Duodenal mucosa (tissue), 2 donors: Measurements from ENCODE around the gene TLR5.
A peak's percentile ranks its signal among the peaks of the same experiment; 100 is the strongest.

ENCODE experiments used
- H3K27ac ChIP-seq: one replicate; pipeline ENCODE4 v1.7.0; 2013; ENCODE audit warnings: low read depth, low read length
- H3K27me3 ChIP-seq, 2 donors: one replicate each; pipeline ENCODE4 v1.7.0; 2013; ENCODE audit warnings: low read length in 2 of 2, control low read depth in 1 of 2; ENCODE audit not compliant: insufficient read depth in 2 of 2, control insufficient read depth in 1 of 2
- H3K36me3 ChIP-seq, 2 donors: one replicate each; pipeline ENCODE4 v1.7.0; 2013; ENCODE audit warnings: low read length in 2 of 2, control low read depth in 1 of 2; ENCODE audit not compliant: insufficient read depth in 2 of 2, control insufficient read depth in 1 of 2
- H3K4me1 ChIP-seq, 2 donors: one replicate each; pipeline ENCODE4 v1.7.0; 2013; ENCODE audit warnings: low read length in 2 of 2, control low read depth in 1 of 2; ENCODE audit not compliant: insufficient read depth in 2 of 2, control insufficient read depth in 1 of 2
- H3K4me3 ChIP-seq, 2 donors: one replicate each; pipeline ENCODE4 v1.7.0; 2013; ENCODE audit warnings: low read length in 2 of 2, low read depth in 1 of 2
- H3K9ac ChIP-seq, 2 donors: one replicate each; pipeline ENCODE4 v1.7.0; 2013; ENCODE audit warnings: low read length in 2 of 2, low read depth in 1 of 2
- H3K9me3 ChIP-seq, 2 donors: one replicate each; pipeline ENCODE4 v1.7.0; 2013; ENCODE audit warnings: low read length in 2 of 2, control low read depth in 1 of 2; ENCODE audit not compliant: control insufficient read depth in 1 of 2

The TLR5 gene, protein sequence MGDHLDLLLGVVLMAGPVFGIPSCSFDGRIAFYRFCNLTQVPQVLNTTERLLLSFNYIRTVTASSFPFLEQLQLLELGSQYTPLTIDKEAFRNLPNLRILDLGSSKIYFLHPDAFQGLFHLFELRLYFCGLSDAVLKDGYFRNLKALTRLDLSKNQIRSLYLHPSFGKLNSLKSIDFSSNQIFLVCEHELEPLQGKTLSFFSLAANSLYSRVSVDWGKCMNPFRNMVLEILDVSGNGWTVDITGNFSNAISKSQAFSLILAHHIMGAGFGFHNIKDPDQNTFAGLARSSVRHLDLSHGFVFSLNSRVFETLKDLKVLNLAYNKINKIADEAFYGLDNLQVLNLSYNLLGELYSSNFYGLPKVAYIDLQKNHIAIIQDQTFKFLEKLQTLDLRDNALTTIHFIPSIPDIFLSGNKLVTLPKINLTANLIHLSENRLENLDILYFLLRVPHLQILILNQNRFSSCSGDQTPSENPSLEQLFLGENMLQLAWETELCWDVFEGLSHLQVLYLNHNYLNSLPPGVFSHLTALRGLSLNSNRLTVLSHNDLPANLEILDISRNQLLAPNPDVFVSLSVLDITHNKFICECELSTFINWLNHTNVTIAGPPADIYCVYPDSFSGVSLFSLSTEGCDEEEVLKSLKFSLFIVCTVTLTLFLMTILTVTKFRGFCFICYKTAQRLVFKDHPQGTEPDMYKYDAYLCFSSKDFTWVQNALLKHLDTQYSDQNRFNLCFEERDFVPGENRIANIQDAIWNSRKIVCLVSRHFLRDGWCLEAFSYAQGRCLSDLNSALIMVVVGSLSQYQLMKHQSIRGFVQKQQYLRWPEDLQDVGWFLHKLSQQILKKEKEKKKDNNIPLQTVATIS

DNA sequence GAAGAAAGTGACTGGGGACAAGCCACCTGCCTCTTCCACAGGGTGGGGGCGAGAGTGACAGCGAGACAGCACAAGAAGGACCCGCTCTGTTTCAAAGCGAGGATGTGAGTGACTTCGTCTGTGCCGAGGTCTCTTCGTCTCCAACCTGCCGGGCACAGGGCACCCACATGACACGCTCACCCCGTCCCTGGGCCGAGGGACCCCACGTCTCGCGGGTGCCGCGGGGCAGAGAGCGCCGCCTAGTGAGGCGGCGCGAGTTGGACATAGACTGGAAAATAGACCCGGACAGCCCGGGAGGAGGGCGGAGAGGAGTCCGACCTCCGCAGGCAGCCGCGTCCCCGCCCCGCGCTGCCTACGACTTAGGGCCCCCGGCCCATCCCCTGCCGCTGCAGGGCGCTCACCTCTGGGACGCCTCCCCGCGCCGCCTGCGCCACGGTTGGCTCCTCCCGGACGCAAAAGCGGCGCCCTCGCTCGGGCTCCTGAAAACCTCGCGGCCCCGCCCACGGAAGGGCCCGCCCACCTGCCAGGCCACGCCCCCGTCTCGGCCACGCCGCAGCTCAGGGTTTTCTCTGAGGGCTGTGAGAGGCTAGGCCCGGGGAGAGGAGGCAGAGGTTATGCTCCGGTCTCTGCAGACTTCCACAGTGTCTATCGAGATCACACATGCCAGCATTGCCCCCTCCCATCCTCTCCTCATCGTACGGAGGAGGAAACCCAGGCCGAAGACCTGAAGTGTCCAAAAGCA lies at the start of gene TLR5:
TSS of gene TLR5 (minus strand) at position 454 of the 742 bp plus-strand sequence. CDS start 30,217 bp downstream, outside the sequence.
- Histone ChIP-seq H3K9me3 (peaks cover 0 to 6% of the 10 kb centered on the region in 2 donors), H3K9ac (peak within 1 kb of the TSS; percentile 29 to 48), H3K4me1 (peaks cover 26 to 35% of the 10 kb centered on the region in 2 donors), H3K27me3 (no peaks in the 10 kb centered on the region), H3K4me3 (peak within 1 kb of the TSS; percentile 56 to 65), H3K36me3 (no peaks in the 10 kb centered on the region), H3K27ac (no peak within 1 kb of the TSS)

DNA sequence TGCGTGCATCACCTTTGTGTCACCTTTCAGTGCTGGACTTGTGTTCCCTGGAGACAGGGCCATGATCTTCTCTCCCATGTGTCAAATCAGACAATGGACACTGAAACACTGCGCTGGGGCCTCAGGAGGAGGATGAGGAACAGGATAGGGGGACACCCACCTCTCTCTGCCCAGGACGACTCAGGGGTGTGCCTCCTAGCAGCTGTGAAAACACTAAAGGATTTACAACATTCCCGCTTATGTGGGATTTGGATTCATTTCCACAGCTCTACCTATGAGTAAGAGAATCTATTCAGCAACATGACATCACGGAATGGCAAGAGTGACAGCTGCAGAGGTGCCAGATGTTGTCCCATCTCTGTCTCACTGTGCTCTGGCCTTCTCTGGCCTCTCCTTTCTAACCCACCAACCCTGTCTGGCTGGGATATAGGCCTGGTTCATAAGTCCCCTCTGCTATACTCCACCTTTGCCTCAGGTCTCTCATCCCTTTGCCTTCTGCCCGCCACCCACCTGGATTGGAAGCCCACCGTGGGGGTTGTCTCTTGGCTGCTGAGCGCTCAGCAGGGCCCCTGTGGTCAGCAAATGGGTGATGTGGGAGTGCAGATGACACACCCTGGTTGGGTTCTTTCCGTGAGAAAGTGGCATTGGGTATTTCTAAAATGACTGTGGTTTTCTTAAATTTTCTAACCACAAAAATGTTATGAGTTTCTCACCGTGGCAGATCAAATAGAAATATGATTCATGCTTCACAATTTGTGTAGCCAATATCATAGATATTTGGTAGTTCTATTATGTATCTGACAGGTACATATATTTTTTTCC lies 47.1 kb upstream of the TLR5 start:
- Histone ChIP-seq H3K27me3 (no peaks in the 10 kb centered on the region), H3K9ac (no peak overlapping the region), H3K4me1 (no peaks in the 10 kb centered on the region), H3K4me3 (no peak overlapping the region), H3K27ac (no peak overlapping the region), H3K36me3 (no peaks in the 10 kb centered on the region), H3K9me3 (no peaks in the 10 kb centered on the region)

DNA sequence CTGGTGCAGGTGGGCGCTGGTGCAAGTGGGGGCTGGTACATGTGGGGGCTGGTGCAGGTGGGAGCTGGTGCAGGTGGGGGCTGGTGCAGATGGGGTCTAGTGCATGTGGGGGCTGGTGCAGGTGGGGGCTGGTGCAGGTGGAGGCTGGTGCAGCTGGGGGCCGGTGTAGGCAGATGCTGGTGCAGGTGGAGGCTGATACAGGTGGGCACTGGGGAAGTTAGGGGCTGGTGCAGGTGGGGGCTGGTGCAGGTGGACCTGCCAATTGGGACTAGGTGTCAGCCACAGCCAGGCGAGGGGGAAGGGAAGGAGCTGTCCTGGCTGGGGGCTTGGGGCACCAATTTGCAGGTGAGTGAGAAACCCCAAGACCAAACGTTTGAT lies 46.5 kb upstream of the TLR5 start:
- Histone ChIP-seq H3K36me3 (no peaks in the 10 kb centered on the region), H3K4me1 (no peaks in the 10 kb centered on the region), H3K9me3 (no peaks in the 10 kb centered on the region), H3K27ac (no peak overlapping the region), H3K27me3 (no peaks in the 10 kb centered on the region), H3K4me3 (no peak overlapping the region), H3K9ac (no peak overlapping the region)

DNA sequence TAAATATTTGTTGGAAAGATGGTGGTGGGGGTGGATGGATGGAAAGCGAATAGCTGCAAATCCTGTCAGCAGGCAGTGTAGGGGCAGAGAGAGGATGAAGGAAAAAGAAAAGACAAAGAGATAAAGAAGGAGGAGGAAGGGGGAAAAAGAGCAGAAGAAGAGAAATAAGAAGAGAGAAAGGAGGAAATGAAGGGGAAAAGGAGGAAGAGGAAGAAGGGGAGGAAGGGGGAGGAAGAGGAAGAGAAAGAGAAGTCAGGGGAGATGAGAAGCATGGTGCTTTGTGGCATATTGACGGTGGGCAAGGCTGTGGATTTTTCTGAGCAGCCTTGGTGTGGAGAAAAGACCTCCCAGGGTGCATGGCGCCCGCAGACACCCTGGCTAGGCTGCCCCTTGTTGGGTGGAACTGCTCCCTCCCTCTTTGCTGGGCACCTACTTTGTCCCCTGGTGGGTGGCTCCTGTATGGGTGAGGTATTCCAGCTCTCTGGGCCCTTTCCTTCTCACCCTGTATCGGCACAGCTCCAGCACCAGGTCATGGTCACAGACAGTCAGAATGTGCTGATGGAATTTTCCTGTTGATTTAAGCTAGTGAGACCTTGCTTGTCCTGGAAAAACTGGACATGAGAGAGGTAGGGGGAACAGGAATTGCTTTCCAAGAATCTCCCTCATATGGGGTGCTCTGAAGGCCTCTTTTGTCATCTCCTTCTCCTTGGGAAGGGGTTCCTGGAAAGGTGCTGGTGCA lies 45.7 kb upstream of the TLR5 start:
- Histone ChIP-seq H3K4me1 (no peaks in the 10 kb centered on the region), H3K9me3 (no peaks in the 10 kb centered on the region), H3K36me3 (no peaks in the 10 kb centered on the region), H3K9ac (no peak overlapping the region), H3K27ac (no peak overlapping the region), H3K4me3 (no peak overlapping the region), H3K27me3 (no peaks in the 10 kb centered on the region)

- H3K36me3 ChIP-seq, result no peaks in the 10 kb centered on the region
- H3K4me3 ChIP-seq, result no peak overlapping the region
- no peaks in the 10 kb centered on the region for H3K9me3 ChIP-seq
- H3K27me3 ChIP-seq, result no peaks in the 10 kb centered on the region
- no peak overlapping the region for H3K9ac ChIP-seq
- no peaks in the 10 kb centered on the region for H3K4me1 ChIP-seq
- no peak overlapping the region for H3K27ac ChIP-seq
Observed at GRCh38 chr1:223186800-223187199, 43.8 kb upstream of the TLR5 start.

DNA sequence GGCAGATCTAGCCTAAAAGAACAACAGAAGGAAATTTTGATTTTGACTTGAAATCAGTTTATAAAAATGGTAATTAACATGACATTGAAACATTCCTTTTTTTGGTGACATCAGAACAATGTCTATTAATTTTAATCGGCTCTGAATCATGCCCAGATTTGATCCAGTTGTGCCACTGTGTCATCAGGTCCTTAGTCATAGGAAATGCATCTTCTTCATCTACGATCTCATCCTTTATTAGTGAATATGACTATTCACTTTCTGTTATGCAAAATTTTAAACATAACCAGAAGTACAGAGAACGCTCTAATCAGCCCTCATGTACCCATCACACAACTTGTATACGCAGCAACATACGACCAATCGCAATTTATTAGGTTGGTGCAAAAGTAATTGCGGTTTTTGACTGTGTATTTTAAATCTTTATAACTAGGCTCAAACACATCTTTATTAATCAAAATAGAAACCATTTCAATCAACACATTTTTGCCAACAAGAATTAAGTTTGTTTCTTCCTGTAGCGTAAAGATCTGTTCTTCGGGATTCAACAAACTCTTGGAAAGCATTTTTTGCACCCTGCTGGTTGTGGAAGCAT lies 40.3 kb upstream of the TLR5 start:
- Histone ChIP-seq H3K36me3 (no peaks in the 10 kb centered on the region), H3K27me3 (no peaks in the 10 kb centered on the region), H3K4me3 (no peak overlapping the region), H3K9me3 (no peaks in the 10 kb centered on the region), H3K9ac (no peak overlapping the region), H3K27ac (no peak overlapping the region), H3K4me1 (no peaks in the 10 kb centered on the region)

DNA sequence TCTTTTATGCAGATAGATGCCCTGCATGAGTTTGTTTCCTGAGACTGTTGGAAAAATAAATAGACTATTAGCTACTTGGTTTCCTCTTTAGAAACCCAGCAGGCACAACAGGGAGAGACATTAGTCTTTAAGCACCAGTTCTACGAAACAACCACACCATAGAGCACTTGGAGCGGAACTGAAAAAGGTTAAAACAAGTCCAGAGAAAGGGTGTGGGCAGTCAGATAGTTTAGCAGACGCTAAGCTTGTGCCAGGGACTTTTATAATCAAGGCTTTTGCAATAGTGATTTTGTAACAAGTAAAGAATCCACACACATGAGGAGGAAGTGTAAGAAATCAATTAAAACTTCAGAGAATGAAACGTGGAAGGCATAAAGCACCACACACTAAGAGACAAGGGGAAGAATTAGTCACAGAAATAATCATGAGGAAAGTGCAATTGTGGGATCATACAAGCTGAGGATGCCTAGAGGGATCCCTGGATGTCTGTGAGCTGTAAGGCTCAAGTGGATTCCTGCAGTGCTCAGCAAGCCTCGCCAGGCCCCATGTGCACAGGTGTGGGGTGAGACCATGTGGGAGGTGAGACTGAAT lies 37.8 kb upstream of the TLR5 start:
- no peaks in the 10 kb centered on the region for H3K27me3 ChIP-seq
- H3K36me3 ChIP-seq, result no peaks in the 10 kb centered on the region
- H3K27ac ChIP-seq, result no peak overlapping the region
- no peaks in the 10 kb centered on the region for H3K9me3 ChIP-seq
- no peak overlapping the region for H3K9ac ChIP-seq
- no peaks in the 10 kb centered on the region for H3K4me1 ChIP-seq
- H3K4me3 ChIP-seq, result no peak overlapping the region

DNA sequence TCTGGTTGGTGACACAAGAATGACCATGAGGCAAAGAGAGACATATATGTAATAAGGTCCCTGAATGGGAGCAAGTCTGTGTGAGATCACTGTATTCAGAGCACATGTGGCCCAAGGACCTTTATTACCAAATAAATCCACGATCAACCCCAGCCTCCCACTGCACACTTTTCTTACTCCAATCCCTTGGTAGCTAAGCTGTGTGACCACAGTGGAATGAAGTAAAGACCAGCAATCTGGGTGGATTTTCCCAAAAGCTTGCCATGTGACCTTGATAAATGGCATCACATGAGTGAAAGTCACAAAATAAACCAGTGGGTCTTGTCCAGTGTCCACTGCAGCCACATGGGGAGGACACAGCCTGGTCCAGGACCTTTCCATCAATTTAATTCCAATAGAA lies 36.7 kb upstream of the TLR5 start:
- Histone ChIP-seq H3K27me3 (no peaks in the 10 kb centered on the region), H3K9me3 (no peaks in the 10 kb centered on the region), H3K27ac (no peak overlapping the region), H3K9ac (no peak overlapping the region), H3K4me3 (no peak overlapping the region), H3K36me3 (no peaks in the 10 kb centered on the region), H3K4me1 (no peaks in the 10 kb centered on the region)
